ENCODE data around the gene WDR91.

WDR91 gene

DNA sequence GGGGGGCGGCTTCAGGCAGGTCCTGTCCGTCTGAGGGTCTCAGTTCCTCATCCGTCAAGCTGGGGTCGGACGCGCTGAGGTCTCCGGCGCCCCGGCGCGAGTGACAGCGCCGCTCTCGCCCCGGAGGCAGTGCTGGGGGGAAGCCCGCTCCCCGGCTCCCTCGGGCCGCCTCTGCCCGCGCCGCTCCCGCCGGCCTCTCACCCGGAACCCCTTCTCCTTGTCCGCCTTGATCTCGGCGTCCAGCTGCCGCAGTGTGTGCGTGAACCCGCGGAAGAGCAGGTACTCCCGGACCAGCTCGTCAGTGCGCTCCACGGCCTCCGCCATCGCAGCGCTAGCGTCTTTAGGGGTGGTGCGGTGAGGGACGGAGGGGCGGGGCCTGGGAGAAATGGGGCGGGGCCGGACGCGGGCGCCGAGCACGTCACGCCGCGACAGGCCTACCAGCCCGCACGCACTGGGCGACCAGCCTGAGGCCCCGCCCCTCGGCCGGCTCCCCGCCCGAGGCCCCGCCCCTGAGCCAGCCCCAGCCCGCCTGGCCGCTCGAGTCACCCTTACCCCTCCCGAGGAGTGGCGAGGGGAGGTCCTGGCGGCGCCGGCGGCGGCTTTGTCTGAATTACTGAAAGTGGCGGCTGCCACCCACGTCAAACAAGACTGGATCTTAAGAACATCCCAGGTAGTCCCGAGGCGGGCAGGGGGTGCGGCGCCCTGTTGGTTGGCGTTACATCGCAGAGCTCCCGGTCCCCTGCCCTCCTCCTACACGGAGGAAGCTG lies at the start of gene WDR91:
Gene WDR91, minus strand, starts transcription at position 348 of the 767 bp plus-strand sequence. Its CDS starts 24 bp downstream, at position 324.
- FAIRE-seq: no peak
- DNase-seq (ENCODE audit: low spot score): peak; percentile 88

- no peak for DNase-seq (ENCODE audit: low spot score)
- FAIRE-seq: no peak
These were observed 49.1 kb upstream of the WDR91 start for GRCh38 chr7:135260470-135260869.

DNA sequence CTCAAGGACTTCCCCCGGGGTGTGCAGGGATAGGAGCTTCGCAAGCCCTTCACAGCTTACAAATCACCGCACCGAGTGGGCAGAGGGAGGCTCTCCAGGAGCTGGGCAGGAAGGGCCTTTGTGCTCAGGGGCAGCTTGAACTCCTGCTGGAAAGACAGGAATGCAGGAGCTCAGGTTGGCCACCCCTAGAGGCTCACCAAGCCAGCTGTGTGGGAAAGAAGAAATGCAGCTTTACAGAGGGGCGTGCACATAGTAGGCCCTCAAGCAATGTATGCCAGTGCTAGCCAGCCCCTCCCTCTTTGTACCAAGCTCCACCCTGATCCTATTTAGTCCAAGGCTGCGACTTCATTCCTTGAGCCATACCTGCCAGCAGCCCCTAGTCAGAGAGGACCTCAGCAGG lies 48.4 kb upstream of the WDR91 start:
- DNase-seq (ENCODE audit: low spot score) (no peak), FAIRE-seq (no peak)

- DNase-seq (ENCODE audit: low spot score) (no peak), FAIRE-seq (no peak)
These were observed 47.3 kb upstream of the WDR91 start for GRCh38 chr7:135258585-135258984.

DNA sequence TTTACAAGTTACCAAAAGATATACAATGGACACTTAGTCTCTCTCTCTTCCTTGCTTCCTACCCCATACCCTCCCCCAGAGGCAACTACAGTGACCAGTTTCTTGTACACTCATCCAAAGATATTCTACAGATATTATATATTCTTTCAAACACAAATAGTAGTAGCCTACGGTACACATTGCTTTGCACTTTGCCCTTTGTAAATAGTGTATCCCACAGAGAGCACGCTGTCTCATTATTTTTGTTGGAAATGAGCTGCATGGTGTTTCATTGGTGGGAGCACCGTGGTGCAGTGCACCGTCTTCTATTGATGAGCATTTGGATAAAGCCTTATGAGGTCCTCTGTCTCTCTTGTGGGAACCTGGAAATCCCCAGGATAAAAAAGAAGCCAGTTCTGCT lies 46.5 kb upstream of the WDR91 start:
- DNase-seq (ENCODE audit: low spot score) (no peak), FAIRE-seq (no peak)

- peak; percentile 68 for DNase-seq (ENCODE audit: low spot score)
- FAIRE-seq: peak; percentile 80
These were observed 42.8 kb upstream of the WDR91 start for GRCh38 chr7:135253851-135254771.

DNA sequence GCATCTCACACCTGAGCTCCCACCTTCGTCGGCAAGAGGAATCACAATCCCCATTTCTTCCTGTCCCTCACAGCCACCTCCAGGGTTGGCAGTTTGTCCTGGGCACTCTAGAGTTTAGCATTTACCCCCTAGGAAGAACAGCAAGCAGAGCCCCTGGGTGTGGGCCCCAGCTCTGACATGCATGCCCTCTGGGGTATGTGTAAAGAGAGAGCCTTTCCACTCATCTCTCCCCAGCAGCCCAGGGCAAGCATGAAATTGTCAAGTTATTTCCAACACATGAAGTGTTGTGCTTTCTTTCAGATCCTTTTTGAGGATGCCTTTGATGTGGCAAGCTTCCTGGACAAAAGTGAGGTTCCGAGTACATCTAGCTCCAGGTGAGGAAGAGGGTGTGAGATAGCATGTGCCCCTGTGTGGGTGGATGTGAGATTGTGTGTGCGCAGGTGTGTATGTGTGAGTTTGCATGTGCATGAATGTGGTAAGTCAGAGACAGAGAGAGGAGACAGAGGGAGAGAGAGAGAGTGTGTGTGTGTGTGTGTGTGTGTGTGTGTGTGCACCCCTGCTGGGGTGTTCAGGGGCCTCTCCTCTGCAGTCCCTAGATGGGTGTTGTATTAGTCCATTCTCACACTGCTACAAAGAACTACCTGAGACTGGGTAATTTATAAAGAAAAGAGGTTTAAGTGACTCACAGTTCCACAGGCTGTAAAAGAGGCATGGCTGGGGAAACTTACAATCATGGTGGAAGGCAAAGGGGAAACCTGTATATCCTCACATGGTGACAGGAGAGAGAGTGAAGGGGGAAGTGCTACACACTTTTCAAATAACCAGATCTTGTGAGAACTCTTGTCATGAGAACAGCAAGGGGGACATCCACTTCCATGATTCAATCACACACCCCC lies 40.4 kb upstream of the WDR91 start:
- no peak for FAIRE-seq
- DNase-seq (ENCODE audit: low spot score): no peak

GRCh38 chr7:135248546-135248945 lies 37.2 kb upstream of the WDR91 start:
- DNase-seq (ENCODE audit: low spot score) (no peak), FAIRE-seq (no peak)

GRCh38 chr7:135247746-135248471 lies 36.6 kb upstream of the WDR91 start:
- no peak for DNase-seq (ENCODE audit: low spot score)
- no peak for FAIRE-seq

- DNase-seq (ENCODE audit: low spot score) (no peak), FAIRE-seq (no peak)
These were observed 35.0 kb upstream of the WDR91 start for GRCh38 chr7:135246191-135246825.

DNA sequence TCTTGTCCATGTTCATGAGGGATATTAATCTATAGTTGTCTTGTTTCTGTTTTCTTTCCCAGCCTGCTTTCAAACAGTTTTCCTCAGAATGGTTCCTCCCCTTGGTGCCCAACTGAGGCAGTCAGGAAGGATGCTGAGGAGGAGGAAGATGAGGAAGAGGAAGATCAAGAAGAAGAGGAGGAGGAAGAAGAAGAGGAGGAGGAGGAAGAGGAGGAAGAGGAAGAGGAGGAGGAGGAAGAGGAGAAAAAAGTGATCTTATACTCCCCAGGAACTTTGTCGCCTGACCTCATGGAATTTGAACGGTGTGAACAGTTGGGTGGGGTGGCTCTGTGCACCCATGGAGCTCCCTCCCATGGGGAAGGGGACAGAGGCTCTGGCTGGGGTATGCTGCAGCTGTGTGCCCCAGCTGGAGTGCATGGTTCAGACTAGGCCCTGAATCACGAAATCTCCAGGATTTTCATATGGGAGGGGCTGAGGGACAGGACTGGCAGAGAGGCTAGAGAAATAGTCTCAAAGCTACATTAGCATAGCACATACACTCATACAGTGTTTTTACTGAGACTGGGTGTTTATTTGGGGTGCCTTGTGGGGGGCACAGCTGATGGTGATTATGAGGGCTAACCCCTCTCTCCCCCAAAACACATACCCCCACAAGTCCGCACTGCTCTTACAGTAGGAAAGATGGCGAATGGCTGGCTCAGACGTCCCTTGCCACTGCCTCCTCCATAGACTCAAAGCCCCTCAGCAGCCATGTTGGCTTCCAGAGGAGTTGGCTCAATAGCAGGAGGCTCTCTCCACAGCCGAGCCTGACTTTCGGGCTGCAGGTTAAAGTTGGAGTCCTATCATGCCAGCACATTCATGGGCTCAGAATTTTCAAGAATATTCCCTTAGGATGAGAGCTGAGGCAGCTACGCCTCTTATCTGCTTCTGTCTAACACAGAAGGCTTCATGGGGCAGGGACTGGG lies 34.2 kb upstream of the WDR91 start:
- FAIRE-seq (no peak), DNase-seq (ENCODE audit: low spot score) (no peak)

- FAIRE-seq: no peak
These were observed 30.9 kb upstream of the WDR91 start for GRCh38 chr7:135242096-135242684.

DNA sequence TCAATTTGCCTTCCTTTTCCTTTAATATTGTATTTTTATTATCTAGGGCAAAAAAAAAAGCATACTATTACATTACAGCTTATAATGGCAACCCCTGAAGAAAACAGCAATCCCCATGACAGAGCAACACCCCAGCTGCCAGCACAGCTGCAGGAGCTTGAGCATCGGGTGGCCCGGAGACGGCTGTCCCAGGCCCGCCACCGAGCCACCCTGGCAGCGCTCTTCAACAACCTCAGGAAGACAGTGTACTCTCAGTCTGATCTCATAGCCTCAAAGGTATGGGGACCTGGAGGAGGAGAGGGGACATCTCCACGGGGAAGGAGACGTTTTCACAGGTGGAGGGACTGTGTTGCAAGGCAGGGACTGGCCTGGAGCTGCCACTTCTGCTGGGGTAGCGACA lies 29.1 kb upstream of the WDR91 start:
- no peak for FAIRE-seq
- DNase-seq (ENCODE audit: low spot score): no peak

More at GRCh38 chr7:135242096-135242684, 30.9 kb upstream of the WDR91 start:
- no peak for DNase-seq (ENCODE audit: low spot score)

DNA sequence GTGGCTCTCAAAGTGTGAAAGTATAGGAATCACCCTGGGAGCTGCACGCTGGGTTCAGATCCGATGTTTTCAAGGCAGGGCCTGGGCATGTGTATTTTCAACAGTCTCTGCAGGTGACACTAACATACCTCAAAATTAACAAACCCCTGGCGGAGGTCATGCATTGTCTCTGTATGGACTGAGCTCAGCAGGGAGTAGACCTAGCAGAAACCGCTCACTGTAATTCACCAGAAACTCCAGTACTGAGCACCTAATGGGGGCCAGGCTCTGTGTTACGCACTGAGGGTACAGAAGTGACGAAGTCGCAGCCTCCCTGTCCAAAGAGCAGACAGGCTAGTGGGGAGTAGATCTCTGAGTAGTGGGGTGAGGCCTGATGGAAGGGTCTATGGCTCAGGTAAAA lies 27.9 kb upstream of the WDR91 start:
- FAIRE-seq (no peak), DNase-seq (ENCODE audit: low spot score) (no peak)

- DNase-seq (ENCODE audit: low spot score) (no peak), FAIRE-seq (no peak)
These were observed 26.9 kb upstream of the WDR91 start for GRCh38 chr7:135238112-135238744.

DNA sequence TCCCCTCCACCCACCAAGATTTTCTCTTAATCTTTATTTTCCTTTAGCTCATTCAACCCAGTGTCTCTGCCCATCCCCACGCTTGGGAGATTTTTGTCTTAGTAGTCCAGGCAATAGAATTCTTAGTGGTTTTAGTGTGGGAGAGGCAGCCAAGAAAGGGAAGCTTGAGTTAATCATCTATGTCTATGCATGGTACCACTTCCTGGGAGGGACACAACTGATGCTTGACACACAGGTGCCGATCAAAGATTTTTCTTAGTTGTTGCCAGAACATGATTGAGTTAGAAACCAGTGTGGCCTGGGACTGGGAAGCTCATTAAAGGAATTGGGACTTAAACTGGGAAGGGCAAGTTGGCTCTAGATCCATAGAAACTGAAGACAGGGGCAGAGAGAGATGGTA lies 25.4 kb upstream of the WDR91 start:
- FAIRE-seq: peak; percentile 99

DNA sequence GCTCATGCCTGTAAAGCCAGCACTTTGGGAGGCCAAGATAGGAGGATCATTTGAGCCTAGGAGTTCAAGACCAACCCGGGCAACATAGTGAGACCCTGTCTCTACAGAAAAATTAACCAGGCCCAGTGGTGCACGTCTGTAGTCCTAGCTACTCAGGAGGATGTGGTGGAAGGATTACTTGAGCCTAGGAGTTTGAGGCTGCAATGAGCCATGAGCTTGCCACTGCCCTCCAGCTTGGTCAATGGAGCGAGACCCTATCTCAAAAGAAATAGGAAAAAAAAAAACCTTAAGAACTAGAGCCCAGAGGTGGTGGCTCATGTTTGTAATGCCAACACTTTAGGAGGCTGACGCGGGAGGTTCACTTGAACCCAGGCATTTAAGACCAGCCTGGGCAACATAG lies 24.5 kb upstream of the WDR91 start:
- peak; percentile 84 for FAIRE-seq
- peak; percentile 72 for DNase-seq (ENCODE audit: low spot score)

More for the DNA sequence above, 25.4 kb upstream of the WDR91 start:
- peak; percentile 93 for DNase-seq (ENCODE audit: low spot score)

DNA sequence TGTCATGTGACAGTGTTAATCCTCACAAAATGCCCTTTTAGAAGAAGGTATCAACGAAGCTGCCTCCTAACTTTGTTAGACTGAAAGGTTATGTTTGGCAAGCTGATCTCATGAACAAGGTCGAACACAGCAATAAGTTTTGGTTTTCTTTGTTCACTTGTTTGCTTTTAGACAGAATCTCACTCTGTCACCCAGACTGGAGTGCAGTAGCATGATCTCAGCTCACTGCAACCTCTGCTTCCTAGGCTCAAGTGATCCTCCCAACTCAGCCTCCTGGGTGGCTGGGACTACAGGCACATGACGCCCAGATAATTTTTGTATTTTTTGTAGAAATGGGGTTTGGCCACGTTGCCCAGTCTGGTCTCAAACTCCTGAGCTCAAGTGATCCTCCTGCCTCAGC lies 23.4 kb upstream of the WDR91 start:
- no peak for FAIRE-seq
- no peak for DNase-seq (ENCODE audit: low spot score)

All from RCC 7860 (cell line).